Esophagus (tissue), 2 donors: ENCODE data around the gene ERN1. TPM values are rescaled to one million over a fixed set of nuclear protein-coding genes. Genes with fewer than 3 reads are reported as not detected.
A peak's percentile ranks its signal among the peaks of the same experiment; 100 is the strongest.

Experiments used
- H3K27ac ChIP-seq, 2 donors: one replicate each; pipeline ENCODE4 v1.5.1; 2013; ENCODE audit warnings: low read depth in 2 of 2, mild to moderate bottlenecking in 2 of 2, inconsistent platforms in 1 of 2, low read length in 1 of 2, moderate library complexity in 1 of 2
- H3K27me3 ChIP-seq, 2 donors: one replicate each; pipeline ENCODE4 v1.6.1; 2013; ENCODE audit warnings: low read length in 2 of 2, control low read depth in 1 of 2, mild to moderate bottlenecking in 1 of 2; ENCODE audit not compliant: insufficient read depth in 2 of 2, control insufficient read depth in 1 of 2
- H3K36me3 ChIP-seq, 2 donors: one replicate each; pipeline ENCODE4 v1.6.1; 2013; ENCODE audit warnings: low read length in 1 of 2; ENCODE audit not compliant: control insufficient read depth in 2 of 2, insufficient read depth in 2 of 2
- H3K4me1 ChIP-seq, 2 donors: one replicate each; pipeline ENCODE4 v1.6.1; 2013; ENCODE audit warnings: low read length in 1 of 2; ENCODE audit not compliant: control insufficient read depth in 2 of 2, insufficient read depth in 2 of 2
- H3K4me3 ChIP-seq, 2 donors: one replicate each; pipeline ENCODE4 v1.5.1; 2013; ENCODE audit warnings: low read length in 2 of 2, mild to moderate bottlenecking in 2 of 2, low read depth in 1 of 2, moderate library complexity in 1 of 2
- H3K9me3 ChIP-seq, 2 donors: one replicate each; pipeline ENCODE4 v1.6.1; 2013; ENCODE audit warnings: mild to moderate bottlenecking in 2 of 2, low read depth in 1 of 2, low read length in 1 of 2, moderate library complexity in 1 of 2; ENCODE audit not compliant: control insufficient read depth in 2 of 2, insufficient read depth in 1 of 2
- WGBS, 2 donors: extraction: QIAGEN DNeasy Blood & Tissue Kit; methylation state at CpG; one replicate each; pipeline ENCODE4 v1.1.7; 2013; 5-methylcytosine and 5-hydroxymethylcytosine counted together
- polyA plus RNA-seq, 2 donors: library from polyadenylated mRNA; stranded (reverse); fragments of 200-250 nt; gene quantifications; one replicate each; pipeline ENCODE4 v1.2.3, GENCODE V29; 2013
- donor health status: healthy with polysubstance abuse.
- donor health status: Bipolar disorder and iron deficiency.

ERN1 gene
- polyA plus RNA-seq, 2 donors = 4.5 TPM

DNA sequence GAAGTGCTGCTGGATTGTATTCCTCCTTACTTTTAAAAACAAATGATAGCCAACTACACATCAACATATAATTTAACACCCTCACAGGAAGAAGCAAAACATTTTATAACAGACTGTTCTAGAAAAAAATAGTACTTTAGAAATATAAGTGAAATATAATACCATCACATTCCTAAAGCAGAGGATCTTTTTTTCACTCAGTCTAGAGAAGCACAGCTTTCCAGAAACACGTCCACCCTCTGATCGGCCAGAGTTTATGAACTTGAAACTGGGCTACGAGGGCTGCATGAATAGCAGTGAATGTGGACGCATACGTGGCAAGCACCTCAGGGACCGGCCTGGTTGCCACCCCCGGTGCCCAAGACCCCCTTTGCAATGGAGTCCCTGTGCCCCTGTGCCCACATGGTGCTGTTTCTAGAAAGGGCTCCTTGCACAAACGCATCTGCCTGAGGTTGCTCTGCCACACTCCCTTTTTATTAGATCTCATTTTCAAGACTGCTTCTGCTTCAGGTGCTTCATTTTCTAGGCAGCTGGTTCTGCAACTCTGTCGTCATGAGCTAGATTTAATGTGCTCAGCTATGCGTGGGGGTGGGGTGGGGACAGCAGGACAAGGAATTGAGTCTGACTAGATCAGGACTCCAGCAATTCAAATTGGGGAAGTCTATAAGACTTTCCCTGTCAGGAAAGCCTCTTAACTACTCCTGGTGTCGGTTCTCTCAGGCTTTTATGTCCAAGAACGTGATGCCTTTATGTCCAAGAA, 29.1 kb upstream of the ERN1 start:
- no peak overlapping the region for H3K27ac ChIP-seq
- no peaks in the 10 kb centered on the region for H3K27me3 ChIP-seq
- peaks cover 0 to 4% of the 10 kb centered on the region in 2 donors for H3K4me1 ChIP-seq
- H3K9me3 ChIP-seq = no peaks in the 10 kb centered on the region
- WGBS, 2 donors = 79 to 89% methylated on average over 12 of the region's 12 CpGs
- no peak overlapping the region for H3K4me3 ChIP-seq
- peaks cover 0 to 8% of the 10 kb centered on the region in 2 donors for H3K36me3 ChIP-seq

DNA sequence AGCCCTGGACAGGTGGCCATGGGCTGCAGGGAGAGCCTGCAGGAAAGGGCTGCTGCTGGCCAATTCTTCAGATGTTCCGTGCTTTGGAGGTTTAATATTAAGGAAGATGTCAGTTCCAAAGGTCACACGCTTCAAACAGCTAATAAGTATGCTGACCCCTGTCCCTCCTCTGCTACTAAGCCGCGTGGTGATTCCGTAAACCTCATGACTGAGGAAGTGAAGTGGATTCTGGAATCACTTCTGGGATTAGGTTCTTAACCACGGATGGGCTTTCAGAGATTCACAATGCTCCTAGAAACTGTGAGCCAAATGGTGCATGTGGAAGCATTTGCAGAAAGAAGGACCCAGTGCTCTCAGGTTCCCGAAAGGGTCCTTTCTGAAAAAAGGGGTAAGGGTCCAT, 28.5 kb upstream of the ERN1 start:
- Histone ChIP-seq H3K4me3 (no peak overlapping the region), H3K9me3 (no peaks in the 10 kb centered on the region), H3K4me1 (peaks cover 0 to 4% of the 10 kb centered on the region in 2 donors), H3K27ac (no peak overlapping the region), H3K36me3 (peaks cover 0 to 8% of the 10 kb centered on the region in 2 donors), H3K27me3 (no peaks in the 10 kb centered on the region)
- WGBS, 2 donors = 74 to 75% methylated on average over 7 of the region's 7 CpGs

- no peak overlapping the region for H3K27ac ChIP-seq
- no peaks in the 10 kb centered on the region for H3K27me3 ChIP-seq
- WGBS, 2 donors = 93 to 97% methylated on average over 2 of the region's 2 CpGs
- H3K4me1 ChIP-seq = peaks cover 0 to 3% of the 10 kb centered on the region in 2 donors
- H3K36me3 ChIP-seq = peaks cover 3 to 10% of the 10 kb centered on the region in 2 donors
- no peak overlapping the region for H3K4me3 ChIP-seq
- no peaks in the 10 kb centered on the region for H3K9me3 ChIP-seq
Measured at GRCh38 chr17:64157669-64158180, 27.8 kb upstream of the ERN1 start.

DNA sequence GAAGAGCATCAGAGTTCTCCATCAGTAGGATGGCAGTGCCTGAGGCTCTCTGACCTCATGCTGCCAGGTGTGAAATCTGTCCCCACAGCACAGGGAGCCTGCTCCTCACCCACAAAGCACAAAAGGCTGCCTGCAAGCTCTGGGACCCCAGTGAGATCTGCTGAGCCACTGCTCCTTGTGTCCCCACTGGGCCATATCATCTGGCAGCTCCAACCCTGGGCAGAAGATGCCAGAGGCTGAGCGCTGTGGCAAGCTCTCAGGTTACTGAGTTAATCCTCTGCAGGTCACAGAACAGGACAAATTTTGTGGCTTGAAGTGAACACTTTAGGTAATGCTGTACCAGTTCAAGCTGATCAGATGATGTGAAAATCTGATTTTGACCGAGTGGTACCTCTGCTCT, 26.7 kb upstream of the ERN1 start:
- peaks cover 3 to 14% of the 10 kb centered on the region in 2 donors for H3K36me3 ChIP-seq
- H3K27ac ChIP-seq = peak overlapping the region in 1 of 2 donors; percentile 26
- H3K9me3 ChIP-seq = no peaks in the 10 kb centered on the region
- 93 to 96% methylated on average over 2 of the region's 2 CpGs for WGBS, 2 donors
- H3K4me1 ChIP-seq = no peaks in the 10 kb centered on the region
- no peaks in the 10 kb centered on the region for H3K27me3 ChIP-seq
- H3K4me3 ChIP-seq = no peak overlapping the region

DNA sequence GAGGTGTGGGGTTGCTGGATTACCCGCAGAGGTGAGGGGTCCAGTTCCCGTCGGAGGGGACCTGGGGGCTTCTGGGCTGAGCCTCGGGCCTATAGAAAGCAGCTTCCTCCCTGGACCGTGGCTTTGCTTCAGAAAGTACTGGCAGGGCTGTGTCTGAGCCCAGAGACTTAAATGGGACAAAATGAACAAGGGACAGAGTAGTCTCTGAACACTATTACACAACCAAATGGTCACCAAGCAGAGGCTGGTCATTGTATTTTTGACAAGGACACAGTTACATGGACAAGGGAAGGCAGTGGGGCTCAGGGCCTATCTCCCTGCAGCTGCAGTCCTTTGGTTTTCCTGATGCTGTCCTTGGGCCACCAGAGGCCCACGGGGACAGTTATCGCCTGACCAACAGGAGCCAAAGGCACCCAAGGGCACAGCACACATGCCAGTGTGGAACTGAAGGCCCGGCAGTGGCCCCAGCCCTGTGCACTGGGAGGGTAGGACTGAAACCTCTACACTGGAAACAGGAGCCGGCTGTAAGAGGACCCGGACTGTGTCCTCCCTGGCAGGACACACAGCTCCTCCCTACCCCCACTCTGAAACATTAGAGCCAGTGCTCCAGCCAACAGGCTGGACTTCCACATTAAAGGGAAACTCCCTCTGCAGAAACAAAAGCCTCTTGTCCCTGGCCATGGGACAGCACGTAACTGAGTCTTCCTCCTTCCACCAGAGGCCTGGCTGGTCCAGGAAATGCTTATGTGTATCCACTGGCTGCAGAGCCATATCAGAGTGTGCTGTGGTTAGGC, 26.0 kb upstream of the ERN1 start:
- Histone ChIP-seq H3K4me3 (no peak overlapping the region), H3K9me3 (no peaks in the 10 kb centered on the region), H3K27me3 (no peaks in the 10 kb centered on the region), H3K27ac (peak overlapping the region; percentile 6 to 44), H3K4me1 (no peaks in the 10 kb centered on the region), H3K36me3 (peaks cover 3 to 14% of the 10 kb centered on the region in 2 donors)
- WGBS, 2 donors = 67 to 78% methylated on average over 11 of the region's 11 CpGs

GRCh38 chr17:64155129-64155528, 25.2 kb upstream of the ERN1 start:
- Histone ChIP-seq H3K27ac (peak overlapping the region in 1 of 2 donors; percentile 3), H3K9me3 (no peaks in the 10 kb centered on the region), H3K4me3 (no peak overlapping the region), H3K27me3 (no peaks in the 10 kb centered on the region), H3K36me3 (peaks cover 5 to 16% of the 10 kb centered on the region in 2 donors), H3K4me1 (no peaks in the 10 kb centered on the region)
- 95 to 98% methylated on average over 7 of the region's 7 CpGs for WGBS, 2 donors

DNA sequence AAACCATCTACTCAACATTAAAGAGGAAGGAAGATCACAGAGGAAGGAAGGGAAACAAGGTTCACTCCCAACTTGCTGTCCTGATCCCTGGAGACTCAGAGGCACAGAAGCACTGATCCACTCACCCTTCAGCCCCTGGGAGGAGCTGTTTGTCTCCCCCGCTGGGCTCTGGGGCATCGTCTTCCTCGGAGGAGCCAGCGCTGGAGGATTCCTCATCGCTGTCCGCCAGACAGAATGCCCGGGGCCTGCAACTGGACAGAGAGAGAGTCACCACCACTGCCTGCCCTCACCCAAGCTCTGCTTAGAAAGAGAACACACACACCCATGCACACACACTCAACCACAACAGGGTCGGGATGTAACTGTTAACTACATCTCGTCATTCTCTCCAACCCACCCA, 24.8 kb upstream of the ERN1 start:
- Histone ChIP-seq H3K36me3 (peaks cover 5 to 16% of the 10 kb centered on the region in 2 donors), H3K9me3 (no peaks in the 10 kb centered on the region), H3K4me1 (no peaks in the 10 kb centered on the region), H3K27ac (peak overlapping the region in 1 of 2 donors; percentile 3), H3K27me3 (no peaks in the 10 kb centered on the region), H3K4me3 (no peak overlapping the region)
- 81 to 86% methylated on average over 9 of the region's 9 CpGs for WGBS, 2 donors

DNA sequence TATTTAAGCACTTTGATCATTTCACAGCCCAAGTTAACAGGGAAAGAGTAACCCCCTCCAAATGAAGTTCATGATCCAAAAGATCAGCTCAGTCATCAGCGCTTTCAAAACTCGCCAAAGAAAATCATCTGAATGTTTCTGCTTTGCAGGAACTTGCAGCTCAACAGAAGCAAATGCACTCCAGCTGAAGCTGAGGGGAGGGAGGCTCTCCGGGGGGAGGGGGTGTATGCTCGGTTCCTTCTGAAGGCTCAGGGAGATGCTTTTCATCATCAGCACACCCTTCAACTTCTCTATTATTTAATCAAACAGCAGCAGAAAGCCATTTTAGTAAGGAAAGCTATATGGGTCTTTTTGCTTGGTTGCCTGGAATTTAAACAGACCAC, 24.4 kb upstream of the ERN1 start:
- WGBS, 2 donors = 61 to 62% methylated on average over 4 of the region's 4 CpGs
- H3K36me3 ChIP-seq = peaks cover 5 to 16% of the 10 kb centered on the region in 2 donors
- no peak overlapping the region for H3K27ac ChIP-seq

DNA sequence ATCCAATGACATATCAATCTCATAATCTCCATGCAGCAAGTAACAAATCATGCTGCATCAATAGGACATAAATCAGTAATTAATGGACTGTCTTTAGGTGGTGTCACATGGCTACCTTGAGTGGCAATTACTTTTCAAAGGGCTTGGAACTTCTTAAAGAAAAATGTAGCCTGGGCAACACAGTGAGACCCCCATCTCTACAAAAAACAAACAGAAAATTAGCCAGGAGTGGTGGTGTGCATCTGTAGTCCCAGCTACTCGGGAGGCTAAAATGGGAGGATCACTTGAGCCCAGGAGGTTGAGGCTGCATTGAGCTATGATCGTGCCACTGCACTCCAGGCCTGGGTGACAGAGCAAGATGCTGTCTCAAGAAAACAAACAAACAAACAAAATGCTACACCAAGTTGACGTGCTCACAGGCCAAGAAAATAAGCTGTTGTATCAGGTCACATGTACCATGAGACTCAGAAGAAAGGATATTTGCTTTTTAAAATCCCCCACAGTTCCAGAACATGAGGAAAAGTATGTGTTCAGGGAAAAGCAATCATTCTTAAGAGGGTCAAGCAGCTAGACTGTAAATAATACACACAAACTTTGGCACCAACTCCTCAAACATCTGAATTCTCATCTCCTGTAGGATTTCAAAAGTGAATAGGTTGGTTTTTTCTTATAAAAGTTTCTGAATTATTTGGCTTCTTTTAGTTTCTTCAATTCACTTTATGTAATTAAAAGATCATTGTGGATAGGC, 23.8 kb upstream of the ERN1 start:
- no peaks in the 10 kb centered on the region for H3K27me3 ChIP-seq
- no peak overlapping the region for H3K27ac ChIP-seq
- H3K4me1 ChIP-seq = no peaks in the 10 kb centered on the region
- no peaks in the 10 kb centered on the region for H3K9me3 ChIP-seq
- peaks cover 5 to 16% of the 10 kb centered on the region in 2 donors for H3K36me3 ChIP-seq
- H3K4me3 ChIP-seq = no peak overlapping the region
- 87 to 92% methylated on average over 3 of the region's 3 CpGs for WGBS, 2 donors

More for the DNA sequence above, 24.4 kb upstream of the ERN1 start:
- Histone ChIP-seq H3K4me1 (no peaks in the 10 kb centered on the region), H3K4me3 (no peak overlapping the region), H3K9me3 (no peaks in the 10 kb centered on the region), H3K27me3 (no peaks in the 10 kb centered on the region)
